Measurements from ENCODE around the gene NELL1.

NELL1 gene

GRCh38 chr11:21411104-21411503, 741.7 kb downstream of the NELL1 start:
- Mint-ChIP-seq H3K4me3 (no peak overlapping the region), H3K9me3 (peaks cover 12% of the 10 kb centered on the region), H3K4me1 (no peaks in the 10 kb centered on the region), H3K27ac (no peak overlapping the region), H3K27me3 (no peaks in the 10 kb centered on the region), H3K36me3 (no peaks in the 10 kb centered on the region)

GRCh38 chr11:21411597-21411996, 742.2 kb downstream of the NELL1 start:
- H3K27me3 Mint-ChIP-seq: no peaks in the 10 kb centered on the region
- H3K36me3 Mint-ChIP-seq: no peaks in the 10 kb centered on the region
- H3K9me3 Mint-ChIP-seq: peaks cover 12% of the 10 kb centered on the region
- no peak overlapping the region for H3K4me3 Mint-ChIP-seq
- no peak overlapping the region for H3K27ac Mint-ChIP-seq
- H3K4me1 Mint-ChIP-seq: no peaks in the 10 kb centered on the region

- Mint-ChIP-seq H3K4me1 (no peaks in the 10 kb centered on the region), H3K9me3 (peaks cover 6% of the 10 kb centered on the region), H3K4me3 (no peak overlapping the region), H3K27ac (no peak overlapping the region), H3K27me3 (no peaks in the 10 kb centered on the region), H3K36me3 (no peaks in the 10 kb centered on the region)
Observed at GRCh38 chr11:21412652-21413383, 743.4 kb downstream of the NELL1 start.

DNA sequence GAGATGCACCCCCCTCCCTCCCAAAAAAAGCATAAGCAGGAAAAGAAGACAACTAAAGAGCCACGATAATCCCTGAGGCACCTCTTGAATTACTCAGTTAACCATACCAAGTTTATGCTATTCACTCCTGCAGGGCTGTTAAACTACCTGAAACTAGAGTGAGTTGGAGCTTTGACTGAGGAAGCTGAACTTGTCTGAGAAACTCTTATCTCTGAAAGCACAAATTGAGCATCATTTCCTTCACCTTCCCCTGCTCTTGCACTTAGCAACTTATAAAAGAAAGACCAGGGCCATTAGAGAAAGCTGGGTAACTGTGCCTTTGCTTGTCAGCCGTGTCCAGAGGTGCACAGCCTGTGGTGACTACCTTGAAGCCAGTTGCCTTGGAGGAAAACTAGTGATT, 745.6 kb downstream of the NELL1 start:
- no peaks in the 10 kb centered on the region for H3K27me3 Mint-ChIP-seq
- peaks cover 11% of the 10 kb centered on the region for H3K9me3 Mint-ChIP-seq
- H3K36me3 Mint-ChIP-seq: no peaks in the 10 kb centered on the region
- H3K27ac Mint-ChIP-seq: no peak overlapping the region
- no peaks in the 10 kb centered on the region for H3K4me1 Mint-ChIP-seq
- no peak overlapping the region for H3K4me3 Mint-ChIP-seq

DNA sequence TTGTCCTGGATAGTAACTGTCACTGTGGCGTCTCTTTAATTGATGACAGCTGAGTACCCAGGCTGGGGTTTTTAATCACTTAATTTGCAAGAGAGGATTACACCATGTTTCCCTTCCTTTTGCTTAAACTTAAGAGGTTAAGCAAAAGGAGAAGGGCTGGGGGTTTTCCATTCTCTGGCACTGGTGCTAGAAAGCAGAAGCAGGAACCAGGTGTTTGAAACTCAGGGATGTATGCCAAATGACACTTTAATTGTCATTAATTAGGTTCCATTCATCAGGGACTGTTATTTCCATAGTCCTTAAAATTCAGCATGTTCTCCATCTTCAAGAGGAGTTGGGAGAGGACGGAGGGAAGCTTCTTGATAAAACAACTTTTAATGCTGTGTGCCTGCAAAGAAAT, 746.2 kb downstream of the NELL1 start:
- Mint-ChIP-seq H3K27me3 (no peaks in the 10 kb centered on the region), H3K27ac (no peak overlapping the region)

DNA sequence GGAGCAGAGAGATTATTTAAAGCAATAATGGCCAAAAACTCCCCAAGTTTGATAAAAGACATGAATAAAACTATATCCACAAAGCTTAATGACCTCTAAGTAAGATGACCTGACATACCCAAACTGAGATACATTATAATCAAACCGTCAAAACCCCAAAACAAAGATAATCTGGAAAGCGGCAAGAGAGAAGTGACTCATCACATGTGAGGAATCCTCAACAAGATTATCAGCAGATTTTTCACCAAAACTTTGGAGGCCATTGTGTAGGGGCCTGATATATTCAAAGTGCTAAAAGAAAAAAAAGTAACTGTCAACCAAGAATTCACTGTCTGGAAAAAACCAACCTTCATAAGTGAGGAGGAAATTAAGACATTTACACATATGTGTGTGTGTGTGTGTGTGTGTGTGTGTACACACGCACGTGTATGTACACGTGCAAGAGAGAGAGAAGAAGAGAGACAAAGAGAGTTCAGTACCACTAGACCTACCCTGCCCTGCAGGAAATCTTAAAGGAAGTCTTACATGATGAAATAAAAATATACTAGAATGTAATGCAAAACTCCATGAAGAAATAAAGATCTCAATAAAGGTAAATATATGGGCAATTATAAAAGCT, 752.4 kb downstream of the NELL1 start:
- no peaks in the 10 kb centered on the region for H3K27me3 Mint-ChIP-seq
- H3K9me3 Mint-ChIP-seq: peaks cover 23% of the 10 kb centered on the region
- H3K4me3 Mint-ChIP-seq: no peak overlapping the region

More for the DNA sequence above, 746.2 kb downstream of the NELL1 start:
- Mint-ChIP-seq H3K36me3 (no peaks in the 10 kb centered on the region), H3K4me1 (no peaks in the 10 kb centered on the region), H3K4me3 (no peak overlapping the region), H3K9me3 (peaks cover 13% of the 10 kb centered on the region)

DNA sequence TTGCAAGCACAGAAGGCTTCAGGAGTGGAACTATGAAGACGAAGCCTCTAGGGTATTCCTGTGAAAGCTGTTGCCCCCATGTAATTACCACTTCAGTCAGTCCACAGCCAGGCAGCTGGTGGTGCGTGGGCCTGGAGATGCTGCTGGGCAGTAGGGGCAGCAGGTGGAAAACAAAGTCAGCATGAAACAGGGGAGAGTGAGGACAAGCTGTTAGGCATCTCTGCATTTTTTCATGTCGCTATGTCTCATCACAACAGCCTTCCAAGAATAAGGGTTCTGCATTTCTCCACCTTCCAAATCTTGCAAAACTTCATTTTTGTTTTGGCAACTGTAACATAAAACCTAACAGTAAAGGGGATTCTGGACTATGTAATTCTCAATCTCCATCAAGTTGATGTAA, 757.5 kb downstream of the NELL1 start:
- Mint-ChIP-seq H3K4me1 (no peaks in the 10 kb centered on the region), H3K27ac (no peak overlapping the region), H3K36me3 (no peaks in the 10 kb centered on the region), H3K27me3 (no peaks in the 10 kb centered on the region), H3K9me3 (peaks cover 17% of the 10 kb centered on the region), H3K4me3 (no peak overlapping the region)

More for the DNA sequence above, 752.4 kb downstream of the NELL1 start:
- Mint-ChIP-seq H3K27ac (no peak overlapping the region), H3K4me1 (no peaks in the 10 kb centered on the region), H3K36me3 (no peaks in the 10 kb centered on the region)

GRCh38 chr11:21427726-21428125, 758.3 kb downstream of the NELL1 start:
- Mint-ChIP-seq H3K27me3 (no peaks in the 10 kb centered on the region), H3K4me1 (no peaks in the 10 kb centered on the region), H3K36me3 (no peaks in the 10 kb centered on the region), H3K27ac (no peak overlapping the region), H3K4me3 (no peak overlapping the region), H3K9me3 (peaks cover 16% of the 10 kb centered on the region)

DNA sequence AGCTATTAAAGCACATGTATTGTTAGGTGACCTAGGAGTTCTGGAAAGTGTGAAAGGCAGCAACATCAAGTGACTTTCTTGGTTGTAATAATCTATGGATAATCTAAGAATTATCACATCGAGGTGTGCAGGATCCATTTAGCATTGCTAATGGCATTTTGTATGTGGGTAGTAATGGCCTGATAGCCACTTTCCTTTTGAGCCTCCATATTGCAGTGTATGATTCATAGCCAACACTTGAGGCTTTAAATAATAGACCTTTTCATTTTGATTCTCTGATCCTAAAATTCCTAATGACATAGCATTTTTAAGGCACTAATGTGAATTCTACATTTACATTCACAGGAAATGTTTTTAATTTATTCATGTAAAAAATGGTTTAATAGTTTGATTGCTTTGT, 759.4 kb downstream of the NELL1 start:
- Mint-ChIP-seq H3K36me3 (no peaks in the 10 kb centered on the region), H3K27ac (no peak overlapping the region), H3K27me3 (no peaks in the 10 kb centered on the region), H3K9me3 (peaks cover 11% of the 10 kb centered on the region), H3K4me1 (no peaks in the 10 kb centered on the region), H3K4me3 (no peak overlapping the region)

GRCh38 chr11:21429401-21429800, 760.0 kb downstream of the NELL1 start:
- Mint-ChIP-seq H3K27me3 (no peaks in the 10 kb centered on the region), H3K4me3 (no peak overlapping the region), H3K27ac (no peak overlapping the region), H3K36me3 (no peaks in the 10 kb centered on the region), H3K4me1 (no peaks in the 10 kb centered on the region), H3K9me3 (peaks cover 10% of the 10 kb centered on the region)

DNA sequence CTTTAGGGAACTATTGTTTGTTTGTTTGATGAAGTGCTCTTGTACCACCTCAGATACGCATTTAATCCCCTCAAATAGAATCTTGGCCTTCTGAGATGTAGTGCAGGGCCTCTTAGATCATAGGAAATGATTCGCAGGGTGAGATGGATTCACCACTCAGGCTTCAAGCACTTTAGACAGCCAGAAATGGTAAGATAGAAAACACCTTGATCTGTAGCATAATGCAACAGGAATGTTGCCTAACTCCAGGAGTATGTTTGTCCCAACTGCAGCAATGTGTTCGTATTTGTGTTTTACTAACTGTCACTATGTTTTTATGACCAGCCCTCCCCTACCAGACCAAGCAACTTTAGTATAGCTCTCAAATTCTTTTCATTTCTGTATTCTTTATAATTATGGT, 761.2 kb downstream of the NELL1 start:
- H3K4me3 Mint-ChIP-seq: no peak overlapping the region
- peaks cover 17% of the 10 kb centered on the region for H3K9me3 Mint-ChIP-seq
- no peak overlapping the region for H3K27ac Mint-ChIP-seq
- H3K36me3 Mint-ChIP-seq: no peaks in the 10 kb centered on the region
- no peaks in the 10 kb centered on the region for H3K27me3 Mint-ChIP-seq
- no peaks in the 10 kb centered on the region for H3K4me1 Mint-ChIP-seq

- Mint-ChIP-seq H3K4me3 (no peak overlapping the region), H3K36me3 (no peaks in the 10 kb centered on the region), H3K27me3 (no peaks in the 10 kb centered on the region), H3K27ac (no peak overlapping the region), H3K9me3 (peaks cover 8% of the 10 kb centered on the region), H3K4me1 (no peaks in the 10 kb centered on the region)
Observed at GRCh38 chr11:21446939-21447590, 777.7 kb downstream of the NELL1 start.

- H3K4me3 Mint-ChIP-seq: no peak overlapping the region
- H3K27me3 Mint-ChIP-seq: no peaks in the 10 kb centered on the region
- peaks cover 8% of the 10 kb centered on the region for H3K9me3 Mint-ChIP-seq
- no peaks in the 10 kb centered on the region for H3K4me1 Mint-ChIP-seq
- no peaks in the 10 kb centered on the region for H3K36me3 Mint-ChIP-seq
- no peak overlapping the region for H3K27ac Mint-ChIP-seq
Observed at GRCh38 chr11:21447871-21448270, 778.5 kb downstream of the NELL1 start.

DNA sequence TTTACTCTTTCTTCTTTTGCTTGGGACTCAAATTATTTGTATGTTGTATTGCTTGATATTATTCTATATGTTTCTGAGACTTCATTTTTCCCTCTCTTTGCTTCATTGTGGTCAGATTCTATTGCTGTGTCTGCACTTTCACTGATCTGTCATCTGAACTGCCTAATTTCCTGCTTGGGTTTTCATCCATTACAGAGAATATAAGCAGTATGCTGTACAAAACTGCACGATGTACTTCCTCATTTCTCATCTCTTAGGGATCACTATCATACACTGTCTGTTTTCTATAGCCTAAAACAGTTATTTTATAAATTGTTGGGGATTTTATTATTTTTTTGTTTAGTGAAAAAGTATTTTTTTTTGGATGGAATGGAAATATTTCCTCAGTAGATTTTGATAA, 786.8 kb downstream of the NELL1 start:
- H3K4me1 Mint-ChIP-seq: no peaks in the 10 kb centered on the region
- no peaks in the 10 kb centered on the region for H3K27me3 Mint-ChIP-seq

GRCh38 chr11:21460082-21460481, 790.7 kb downstream of the NELL1 start:
- Mint-ChIP-seq H3K27ac (no peak overlapping the region), H3K4me1 (no peaks in the 10 kb centered on the region), H3K36me3 (no peaks in the 10 kb centered on the region), H3K4me3 (no peak overlapping the region), H3K9me3 (no peaks in the 10 kb centered on the region), H3K27me3 (no peaks in the 10 kb centered on the region)

More for the DNA sequence above, 786.8 kb downstream of the NELL1 start:
- peaks cover 12% of the 10 kb centered on the region for H3K9me3 Mint-ChIP-seq
- H3K4me3 Mint-ChIP-seq: no peak overlapping the region
- no peaks in the 10 kb centered on the region for H3K36me3 Mint-ChIP-seq
- no peak overlapping the region for H3K27ac Mint-ChIP-seq

GRCh38 chr11:21461701-21462100, 792.3 kb downstream of the NELL1 start:
- Mint-ChIP-seq H3K27me3 (no peaks in the 10 kb centered on the region), H3K4me3 (no peak overlapping the region), H3K4me1 (no peaks in the 10 kb centered on the region), H3K36me3 (no peaks in the 10 kb centered on the region), H3K27ac (no peak overlapping the region), H3K9me3 (no peaks in the 10 kb centered on the region)

Data from activated naive CD4-positive, alpha-beta T cell treated with anti-CD3 and anti-CD28 coated beads, Interleukin-2, amount 50 U/mL, for 24 hours (primary cell).